ENCODE measurements around the gene NSMCE1.

NSMCE1 gene

DNA sequence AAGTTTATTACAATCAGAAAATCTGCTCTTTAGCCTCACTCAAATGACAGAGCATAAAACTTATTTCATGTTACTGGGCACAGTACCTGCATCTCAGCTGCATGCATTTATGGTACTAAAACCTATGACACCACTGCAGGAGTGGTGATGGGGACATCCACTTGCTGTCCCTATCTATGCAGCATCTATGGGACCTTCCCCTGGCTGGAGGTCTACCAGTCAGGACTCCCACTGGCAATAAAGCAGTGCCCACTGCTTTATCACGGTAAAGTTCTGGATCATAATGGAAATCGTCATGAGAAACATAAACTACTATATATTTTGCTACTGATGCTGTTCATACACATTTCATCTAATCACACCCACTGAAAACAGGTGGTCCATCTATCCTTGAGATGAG lies 26.2 kb downstream of the NSMCE1 start:
- no peak for DNase-seq

DNA sequence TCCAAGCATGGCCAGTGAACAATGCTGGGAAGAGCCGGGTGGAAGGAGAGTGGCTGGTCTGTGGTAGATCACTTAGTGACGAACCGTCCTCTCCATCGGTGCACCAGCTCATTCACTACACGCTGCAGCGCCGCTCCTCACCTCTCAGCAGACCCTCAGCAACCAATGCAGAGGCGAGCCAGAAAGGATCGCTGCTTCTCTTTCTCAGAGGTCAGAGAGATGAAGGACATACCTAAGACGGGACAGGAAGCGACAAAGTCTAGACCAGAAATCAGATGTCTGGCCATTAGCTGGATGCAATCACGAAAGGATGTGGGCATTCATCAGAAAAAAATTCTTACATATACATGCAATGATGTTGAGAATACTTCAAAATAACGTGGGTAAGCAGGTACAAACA lies 26.9 kb downstream of the NSMCE1 start:
- DNase-seq, result no peak

DNA sequence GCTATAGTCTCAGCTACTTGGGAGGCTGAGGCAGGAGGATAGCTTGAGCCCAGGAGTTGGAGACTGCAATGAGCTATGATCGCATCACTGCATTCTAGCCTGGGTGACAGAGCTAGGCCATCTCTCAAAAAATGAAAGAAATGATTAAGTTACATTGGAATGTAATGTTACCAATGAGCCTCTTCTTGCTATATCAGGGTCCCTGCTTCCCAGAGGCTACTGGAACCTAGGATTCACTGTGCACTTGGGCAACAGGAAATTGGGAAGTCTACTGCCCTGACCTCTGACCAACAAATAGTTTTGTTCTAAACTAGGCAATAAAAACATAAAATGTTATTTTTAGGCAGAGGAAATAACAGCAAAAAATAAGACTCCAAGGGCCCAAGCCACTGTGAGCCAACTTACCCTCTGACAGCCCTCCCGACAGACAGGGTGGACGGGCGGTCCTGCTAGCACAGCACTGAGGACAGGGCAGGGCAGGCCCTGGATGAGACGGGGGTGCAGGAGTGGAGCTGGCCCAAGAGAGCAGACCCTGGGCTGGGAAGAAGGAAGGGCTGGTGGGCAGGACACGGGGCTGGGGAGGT lies 27.5 kb downstream of the NSMCE1 start:
- no peak for DNase-seq

DNA sequence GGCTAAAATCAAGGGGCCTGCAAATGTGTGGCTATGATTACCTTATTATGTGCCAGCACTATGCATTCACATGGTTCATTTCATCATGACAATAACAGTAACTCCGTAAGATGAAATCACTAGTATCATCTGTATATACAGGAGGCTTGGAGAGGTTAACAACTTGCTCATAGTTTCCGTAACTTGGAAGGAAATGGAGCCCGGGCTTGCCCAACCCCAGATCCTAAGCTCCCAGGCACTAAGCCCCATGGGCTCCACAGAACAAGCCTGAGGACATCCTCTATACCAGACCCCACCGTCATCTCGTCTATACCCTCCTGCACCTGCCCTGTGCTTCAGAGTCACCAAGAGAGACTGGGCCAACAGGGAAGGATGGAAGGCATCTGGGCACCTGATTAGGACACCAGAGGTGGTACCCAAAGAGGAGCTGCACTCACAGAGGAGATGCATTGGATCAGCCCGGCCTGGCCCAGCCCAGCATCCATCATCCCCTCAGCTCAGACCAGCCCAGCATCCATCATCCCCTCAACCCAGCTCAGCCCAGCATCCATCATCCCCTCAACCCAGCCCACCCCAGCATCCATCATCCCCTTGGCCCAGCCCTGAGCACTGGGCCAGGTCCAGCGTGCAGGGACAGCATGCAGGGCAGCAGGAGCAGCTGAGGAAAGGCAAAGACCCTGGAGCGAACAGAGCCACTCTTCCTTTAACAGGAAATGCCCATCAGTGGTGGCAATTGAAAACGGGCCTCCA lies 28.5 kb downstream of the NSMCE1 start:
- no peak for DNase-seq

DNA sequence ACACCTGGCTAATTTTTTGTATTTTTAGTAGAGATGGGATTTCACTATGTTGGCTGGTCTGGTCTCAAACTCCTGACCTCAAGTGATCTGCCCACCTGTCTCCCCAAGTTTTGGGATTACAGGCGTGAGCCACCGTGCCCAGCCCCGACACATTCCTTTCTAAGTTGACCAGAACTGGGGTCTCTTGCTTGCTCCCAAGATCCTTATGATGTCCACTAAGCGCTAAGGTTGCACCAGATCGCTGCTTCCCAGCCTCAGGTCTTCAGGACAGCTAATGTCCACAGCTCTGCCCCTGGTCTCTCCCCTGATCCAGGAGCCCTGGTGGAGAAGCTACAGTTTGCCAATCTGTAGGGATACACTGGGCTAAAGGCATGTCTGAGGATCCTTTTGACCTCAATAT lies 29.5 kb downstream of the NSMCE1 start:
- DNase-seq, result no peak

DNA sequence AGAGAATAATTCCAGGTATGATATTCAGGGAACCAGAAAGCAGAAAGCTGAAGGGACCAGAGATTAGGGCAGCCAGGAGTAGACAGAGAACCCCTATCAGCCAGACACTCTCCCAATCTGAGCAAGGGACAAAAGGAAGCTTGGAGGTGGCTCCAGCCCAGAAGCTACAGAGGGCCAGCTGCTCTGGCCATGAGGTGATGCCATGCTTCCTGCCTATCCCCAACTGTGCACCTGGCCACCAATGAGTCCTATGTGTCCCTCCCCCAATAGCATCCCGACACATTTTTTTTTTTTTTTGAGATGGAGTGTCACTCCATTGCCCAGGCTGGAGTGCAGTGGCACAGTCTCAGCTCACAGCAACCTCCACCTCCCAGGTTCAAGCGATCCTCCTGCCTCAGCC lies 30.0 kb downstream of the NSMCE1 start:
- no peak for DNase-seq

DNA sequence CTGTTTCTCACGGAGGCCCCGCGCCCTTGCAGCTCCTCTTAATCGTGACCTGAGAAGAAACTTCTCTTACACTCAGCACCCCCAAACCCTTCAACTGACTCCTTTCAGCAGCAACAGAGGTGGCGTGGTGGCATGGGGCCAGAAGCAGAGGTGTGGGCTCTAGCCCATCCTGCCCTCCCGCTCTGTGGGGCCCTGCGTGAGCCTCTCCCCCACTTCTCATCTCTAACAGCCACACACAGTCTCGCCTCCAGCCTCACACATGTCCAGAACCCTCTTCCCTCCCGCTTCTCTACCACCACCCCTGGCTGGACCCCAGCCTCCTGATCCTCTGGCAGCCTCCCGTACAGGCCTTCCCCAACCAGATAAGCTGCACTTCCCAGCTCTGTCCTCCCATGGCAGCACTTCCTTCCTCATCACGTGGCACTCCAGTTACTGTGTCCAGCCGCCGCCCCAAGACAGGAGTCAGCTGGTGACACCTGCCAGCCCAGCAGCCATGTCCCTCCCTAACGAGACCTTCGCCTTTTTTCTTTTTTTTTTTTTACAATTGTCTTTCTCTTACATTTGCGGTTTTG lies 30.5 kb downstream of the NSMCE1 start:
- DNase-seq, result no peak

DNA sequence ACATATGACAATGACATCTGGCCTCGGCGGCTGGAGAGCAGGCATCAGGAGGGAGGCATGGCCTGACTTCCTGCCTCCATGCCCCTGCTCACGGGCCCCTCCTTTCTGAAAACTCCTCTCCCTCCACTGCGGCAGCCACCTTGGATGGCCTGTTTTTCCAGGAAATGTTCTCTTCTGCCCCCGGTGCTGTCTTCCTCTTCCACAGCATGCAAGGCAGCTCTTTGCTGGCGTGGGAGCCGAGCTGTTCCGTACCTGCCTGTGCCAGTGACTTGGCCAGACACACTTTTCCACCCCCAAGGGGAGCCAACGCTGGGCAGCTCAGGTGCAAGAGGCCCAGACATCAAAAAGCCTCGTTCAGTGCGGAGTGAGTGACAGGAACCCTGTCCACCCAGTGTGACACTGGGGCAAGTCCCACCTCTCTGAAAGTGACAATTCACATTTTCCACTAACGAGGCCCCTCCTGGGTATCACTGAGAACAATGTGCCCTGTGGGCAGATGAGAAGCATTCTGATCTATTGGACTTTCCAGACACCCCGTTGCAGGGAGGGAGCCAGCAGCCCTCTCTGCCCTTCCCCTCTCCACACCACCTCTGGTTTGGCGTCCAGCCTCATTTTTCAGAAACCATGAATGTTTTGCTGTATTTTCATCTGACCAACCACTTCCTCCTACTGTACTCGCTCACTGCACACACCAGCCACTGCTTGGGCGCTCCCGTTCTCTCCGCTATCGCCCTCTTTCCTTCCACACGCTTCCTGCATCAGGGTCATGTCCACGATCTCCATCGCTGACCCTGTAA lies 31.2 kb downstream of the NSMCE1 start:
- no peak for DNase-seq

DNA sequence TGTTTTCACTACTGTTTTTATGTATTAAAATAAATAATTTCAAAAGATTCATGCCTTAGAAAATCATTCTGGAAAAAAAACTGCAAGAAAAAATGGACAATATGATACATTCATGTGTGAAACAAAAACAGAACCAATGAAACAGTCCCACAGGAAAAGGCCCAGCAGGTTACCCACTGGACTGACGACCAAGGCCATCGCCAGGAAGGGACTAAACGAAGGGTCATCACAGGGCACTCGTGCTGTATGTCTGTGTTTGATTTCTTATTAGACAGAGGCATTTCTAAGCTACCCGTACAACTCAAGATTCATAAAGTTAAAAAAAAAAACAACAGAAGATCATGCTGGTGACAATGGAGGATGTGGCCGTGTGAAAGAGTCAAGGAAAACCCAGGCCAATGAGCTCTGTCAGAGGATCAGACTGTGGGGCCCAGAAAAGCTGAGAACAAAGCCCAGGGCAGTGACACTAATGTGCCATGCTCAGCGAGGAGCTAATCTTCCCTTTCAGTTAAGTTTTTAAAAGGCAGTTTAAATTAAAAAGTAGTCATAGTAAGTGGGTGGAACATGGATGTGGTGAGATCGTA lies 31.8 kb downstream of the NSMCE1 start:
- DNase-seq, result no peak

DNA sequence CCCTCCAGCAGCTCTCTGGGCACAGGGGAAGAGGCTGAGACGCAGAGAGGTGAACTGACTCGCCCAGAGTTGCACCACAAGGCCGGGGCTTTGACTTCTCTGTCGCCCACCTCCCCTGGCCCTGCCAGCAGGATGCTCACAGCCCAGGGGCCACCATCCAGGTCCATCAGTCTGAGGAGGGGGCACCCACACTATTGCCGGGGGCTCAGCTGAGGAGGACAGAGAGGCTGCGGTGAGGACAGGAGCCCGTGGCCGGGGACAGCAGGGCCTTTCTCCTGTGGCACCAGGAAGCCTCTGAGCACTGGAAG lies 32.7 kb downstream of the NSMCE1 start:
- no peak for DNase-seq

DNA sequence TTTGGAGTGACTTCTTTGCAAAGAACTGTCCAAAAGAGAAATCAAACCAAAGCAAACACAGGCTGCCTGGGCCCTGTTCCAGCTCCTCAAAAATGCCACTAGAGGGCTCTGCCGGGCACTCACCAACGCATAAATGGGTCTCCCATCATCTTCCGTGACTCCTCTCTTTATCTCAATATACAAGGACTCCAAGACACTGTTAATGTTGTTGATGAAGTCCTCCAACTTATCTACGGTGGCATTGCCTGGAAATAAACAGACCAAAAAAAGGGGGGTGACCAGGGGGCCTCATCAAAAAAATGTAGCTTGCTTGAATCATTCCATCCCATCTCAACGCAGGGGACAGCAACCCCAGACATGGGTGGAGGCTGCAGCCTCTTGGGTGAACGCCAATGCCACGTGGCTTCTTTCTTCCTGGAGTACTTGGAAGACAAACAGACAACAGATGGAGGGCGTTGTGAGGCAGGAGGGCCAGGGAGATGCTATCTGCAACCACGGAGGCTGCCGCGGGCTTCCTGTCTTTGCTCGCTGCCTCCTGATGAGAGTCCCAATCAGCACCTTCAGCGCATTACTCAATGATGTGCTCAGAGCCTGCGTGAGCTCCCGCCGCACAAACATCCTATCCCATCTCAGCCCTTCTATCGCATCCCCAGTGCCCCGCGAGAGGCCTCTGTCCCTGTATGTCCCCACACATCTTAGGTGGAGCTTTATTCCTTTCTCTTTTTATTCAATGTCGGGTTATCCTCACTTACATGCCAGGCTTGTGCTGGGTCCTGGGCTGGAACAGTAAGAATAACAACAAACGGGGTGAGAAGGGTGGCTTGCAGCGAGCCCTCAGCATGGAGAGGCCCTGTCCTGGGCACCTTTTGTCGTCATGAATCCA lies 33.3 kb downstream of the NSMCE1 start:
- peak; percentile 15 to 20 for DNase-seq

DNA sequence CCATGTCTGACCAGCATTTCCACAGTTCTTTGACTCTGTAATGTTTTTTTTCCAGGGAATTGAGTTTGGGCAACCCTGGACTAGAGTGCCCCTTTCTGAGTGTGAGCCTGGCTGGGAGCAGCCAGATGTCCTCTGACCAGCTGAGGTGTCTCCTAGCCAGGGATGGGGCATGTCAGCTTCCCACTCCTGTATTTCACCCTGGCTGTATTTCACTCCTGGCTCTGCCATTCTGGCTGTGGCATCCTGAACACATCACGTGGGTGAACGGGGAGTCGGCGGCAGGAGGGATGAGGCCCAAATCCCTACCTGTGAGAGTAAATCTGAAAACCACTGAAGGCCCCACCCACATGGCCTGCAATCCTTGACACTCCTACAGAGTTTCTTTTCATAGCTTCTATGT lies 34.0 kb downstream of the NSMCE1 start:
- DNase-seq, result no peak

DNA sequence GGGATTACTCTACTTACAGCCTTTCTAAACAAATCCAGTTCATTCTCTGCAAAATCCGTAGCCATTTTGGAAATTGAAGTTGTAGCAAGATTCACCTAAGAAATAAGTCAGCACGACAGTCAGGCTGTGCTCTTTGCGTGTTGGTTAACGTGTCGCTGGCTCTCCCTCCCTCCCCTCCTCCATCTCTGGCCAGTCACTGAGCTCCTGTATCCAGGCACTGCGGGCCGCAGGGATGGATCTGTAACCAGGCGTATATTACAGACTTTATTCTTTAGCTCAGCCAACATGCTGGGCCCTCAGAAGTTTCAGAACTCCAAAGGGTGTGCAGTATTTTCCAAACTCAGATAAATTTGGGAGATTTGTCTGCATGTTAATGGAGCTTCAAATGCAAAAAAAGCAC lies 34.4 kb downstream of the NSMCE1 start:
- no peak for DNase-seq

DNA sequence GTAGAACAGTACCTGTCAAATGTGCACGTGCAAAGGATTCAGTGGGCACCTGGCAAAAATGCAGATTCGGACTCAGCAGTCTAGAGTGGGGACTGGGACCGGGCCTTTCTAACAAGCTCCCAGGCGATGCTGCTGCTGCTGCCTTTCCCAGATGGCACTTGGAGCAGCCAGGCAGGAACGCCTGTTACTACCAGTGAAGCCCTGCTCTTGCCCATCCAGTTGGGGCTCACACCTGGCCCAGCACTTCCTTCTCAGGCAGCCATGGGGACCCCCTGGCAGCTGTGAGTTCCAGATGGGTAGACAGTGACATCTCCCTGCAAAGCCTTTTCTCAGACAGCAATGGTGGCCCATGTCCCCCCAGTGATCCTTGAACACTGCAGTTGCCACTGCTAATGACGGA lies 34.8 kb downstream of the NSMCE1 start:
- DNase-seq, result no peak

DNA sequence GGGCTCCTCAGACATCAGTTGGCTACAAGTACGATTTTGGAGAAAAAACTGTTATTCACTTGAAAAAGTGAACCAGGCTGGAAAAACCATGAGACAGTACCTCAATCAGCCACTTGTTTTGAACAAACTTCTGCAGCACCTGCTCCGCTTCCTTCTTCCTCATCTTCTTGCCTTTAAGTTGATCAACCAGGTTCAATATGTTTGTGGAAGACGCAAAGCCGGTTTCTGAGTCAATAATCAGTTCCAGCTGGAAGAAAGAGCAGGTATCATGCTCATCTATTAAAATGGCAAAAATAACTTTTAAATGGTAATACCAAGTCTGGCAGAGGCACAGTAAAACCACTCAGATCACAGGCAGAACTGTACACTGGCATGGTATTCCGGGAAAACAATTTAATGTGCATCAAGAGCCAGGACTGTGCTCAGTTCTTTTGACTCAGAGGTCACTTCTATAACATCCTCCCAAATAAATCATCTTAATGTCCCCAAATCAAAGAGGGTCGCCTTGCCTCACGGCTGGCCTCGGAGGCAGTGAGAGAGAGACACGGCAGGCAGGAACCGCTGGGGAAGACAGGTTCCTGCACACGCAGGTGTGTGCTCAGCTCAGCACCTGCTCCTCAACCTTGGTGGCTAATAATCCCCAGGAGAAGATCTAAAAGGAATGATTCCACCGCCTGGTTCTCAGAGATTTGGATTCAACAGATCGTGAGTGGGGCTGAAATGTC lies 35.5 kb downstream of the NSMCE1 start:
- DNase-seq, result no peak

DNA sequence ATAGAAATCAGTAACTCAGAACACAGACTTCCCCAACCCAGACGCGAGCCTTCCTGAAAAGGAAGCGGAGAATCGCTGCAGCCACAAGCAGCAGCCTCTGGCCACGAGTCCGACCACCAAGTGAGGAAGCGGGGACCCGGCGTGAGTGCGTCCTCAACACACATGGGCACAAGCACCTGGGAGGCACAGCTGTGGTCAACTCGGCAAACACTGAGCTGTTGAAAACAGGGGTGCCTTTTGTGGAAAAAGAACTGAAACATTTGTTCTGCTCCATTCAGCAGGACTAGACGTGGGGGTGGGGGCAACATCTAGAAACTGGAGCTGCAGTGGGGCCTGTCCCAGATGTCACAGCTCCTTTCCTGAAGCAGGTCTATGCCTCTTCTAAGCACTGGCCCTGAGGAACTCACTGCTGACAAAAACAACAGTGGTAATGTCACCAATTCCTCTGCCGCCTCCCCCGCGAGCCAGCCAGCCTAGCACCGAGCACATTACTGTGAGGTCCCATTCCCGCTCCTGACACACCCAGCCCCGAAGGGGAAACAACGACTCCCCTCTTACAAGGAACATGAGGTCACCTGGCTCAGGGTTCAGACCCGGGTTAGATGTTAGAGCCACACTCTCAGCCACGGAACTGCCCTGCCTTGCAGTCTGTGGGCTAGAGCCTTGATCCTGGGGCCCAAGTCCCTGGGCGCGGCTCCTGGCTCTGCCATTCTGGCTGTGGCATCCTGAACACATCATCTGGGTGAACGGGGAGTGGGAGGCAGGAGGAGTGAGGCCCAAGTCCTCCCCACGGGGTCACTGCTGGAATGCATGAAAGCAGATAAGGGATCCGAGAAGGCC lies 36.3 kb downstream of the NSMCE1 start:
- DNase-seq, result no peak

DNA sequence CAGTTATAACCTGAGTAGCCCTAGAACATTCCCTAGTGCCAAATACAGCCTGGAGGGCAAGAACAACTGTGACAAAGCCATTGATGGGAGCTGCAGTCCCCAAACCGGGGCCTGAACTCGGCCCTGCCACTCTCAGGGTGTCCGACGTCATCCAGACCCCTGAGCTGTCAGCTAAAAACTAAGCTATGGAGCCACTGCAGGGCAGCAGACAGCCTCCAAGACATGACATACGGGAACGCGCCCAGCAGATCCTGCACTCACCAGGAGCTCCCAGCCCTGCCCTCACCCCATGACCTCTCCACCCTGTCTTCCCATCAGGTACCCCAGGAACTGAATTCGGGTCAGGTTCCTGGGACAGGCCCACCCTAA lies 36.9 kb downstream of the NSMCE1 start:
- DNase-seq, result no peak

DNA sequence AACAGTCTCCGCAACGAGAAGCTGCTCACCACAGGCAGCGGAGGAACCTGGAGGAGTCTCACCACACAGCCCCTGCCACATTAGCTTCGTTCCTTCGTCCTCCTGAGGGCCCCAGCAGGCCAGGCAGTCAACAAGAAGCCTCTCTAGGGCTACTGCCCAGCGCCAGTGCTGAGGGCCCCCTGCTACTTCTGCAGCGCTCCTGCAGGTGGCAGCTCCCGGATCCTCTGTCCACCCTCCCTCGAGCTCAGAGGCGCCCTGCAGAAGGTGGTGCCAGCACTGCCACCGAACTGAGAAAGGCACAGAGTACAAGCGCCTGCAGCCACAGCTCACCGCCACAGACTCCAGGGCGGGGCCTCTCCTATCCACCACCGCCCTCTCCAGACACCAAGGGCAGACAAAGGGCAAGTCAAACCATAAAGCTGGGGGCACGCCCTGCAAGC lies 38.0 kb downstream of the NSMCE1 start:
- DNase-seq, result no peak

DNA sequence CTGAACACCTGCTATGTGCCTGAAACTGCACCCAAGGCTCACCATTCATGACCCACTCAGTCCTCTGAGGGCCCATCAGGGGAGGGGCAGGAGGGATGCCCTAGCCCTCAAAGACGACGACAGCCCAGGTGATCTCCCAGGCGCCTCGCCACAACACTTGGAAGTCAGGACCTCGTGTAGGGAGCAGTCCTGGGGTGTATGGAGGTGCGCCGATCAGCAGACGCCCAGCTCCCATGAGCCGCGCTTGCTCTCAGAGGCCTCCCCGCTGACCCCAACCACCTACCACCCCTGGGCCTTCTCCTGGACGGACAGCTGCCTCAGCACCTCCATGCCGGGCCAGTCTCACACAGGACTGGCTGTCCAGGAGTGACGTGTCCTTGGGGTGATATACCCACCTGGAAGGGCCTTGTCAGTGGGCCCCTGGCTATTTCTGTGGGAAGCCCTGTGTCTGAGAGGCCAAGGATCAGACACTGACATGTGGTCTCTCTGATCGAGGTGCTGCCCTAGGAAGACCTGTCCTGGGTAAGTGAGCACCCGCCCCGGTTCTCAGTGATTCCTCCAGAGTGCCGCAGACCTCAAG lies 38.6 kb downstream of the NSMCE1 start:
- no peak for DNase-seq
